HEK293 (cell line): ENCODE measurements around the gene C2CD3.

Experiments used
- PRDM10 ChIP-seq: fragments of 450-650 bp; formaldehyde crosslinking; IDR thresholded peaks from 2 replicates; pipeline ENCODE4 v1.5.1; 2016; ENCODE audit warnings: missing biosample characterization, missing genetic modification characterization
- TSHZ1 ChIP-seq: fragments of 450-650 bp; formaldehyde crosslinking; IDR thresholded peaks from 2 replicates; pipeline ENCODE4 v1.5.1; 2016; ENCODE audit warnings: missing biosample characterization, missing genetic modification characterization, borderline replicate concordance
- ZFP3 ChIP-seq: fragments of 450-650 bp; formaldehyde crosslinking; IDR thresholded peaks from 2 replicates; pipeline ENCODE4 v1.5.1; 2016; ENCODE audit warnings: low read depth, missing biosample characterization, missing genetic modification characterization
- ZNF473 ChIP-seq: fragments of 450-650 bp; formaldehyde crosslinking; IDR thresholded peaks from 2 replicates; pipeline ENCODE4 v1.5.1; 2017; ENCODE audit warnings: missing biosample characterization, missing genetic modification characterization
- ZNF600 ChIP-seq: fragments of 450-650 bp; formaldehyde crosslinking; IDR thresholded peaks from 2 replicates; pipeline ENCODE4 v1.5.1; 2016; ENCODE audit warnings: missing biosample characterization, missing genetic modification characterization
- TF ChIP-seq, protein P1 (sequence below): fragments of 450-650 bp; formaldehyde crosslinking; IDR thresholded peaks from 2 replicates; pipeline ENCODE4 v1.5.1; 2016; ENCODE audit warnings: missing biosample characterization, missing genetic modification characterization

- TF ChIP-seq ZFP3 (tag by site-specific recombination) (no peak), ZNF600 (tag by site-specific recombination) (no peak), TSHZ1 (tag by site-specific recombination) (no peak), PRDM10 (no peak), ZNF473 (tag by site-specific recombination) (no peak)
- TF ChIP-seq, protein P1, sequence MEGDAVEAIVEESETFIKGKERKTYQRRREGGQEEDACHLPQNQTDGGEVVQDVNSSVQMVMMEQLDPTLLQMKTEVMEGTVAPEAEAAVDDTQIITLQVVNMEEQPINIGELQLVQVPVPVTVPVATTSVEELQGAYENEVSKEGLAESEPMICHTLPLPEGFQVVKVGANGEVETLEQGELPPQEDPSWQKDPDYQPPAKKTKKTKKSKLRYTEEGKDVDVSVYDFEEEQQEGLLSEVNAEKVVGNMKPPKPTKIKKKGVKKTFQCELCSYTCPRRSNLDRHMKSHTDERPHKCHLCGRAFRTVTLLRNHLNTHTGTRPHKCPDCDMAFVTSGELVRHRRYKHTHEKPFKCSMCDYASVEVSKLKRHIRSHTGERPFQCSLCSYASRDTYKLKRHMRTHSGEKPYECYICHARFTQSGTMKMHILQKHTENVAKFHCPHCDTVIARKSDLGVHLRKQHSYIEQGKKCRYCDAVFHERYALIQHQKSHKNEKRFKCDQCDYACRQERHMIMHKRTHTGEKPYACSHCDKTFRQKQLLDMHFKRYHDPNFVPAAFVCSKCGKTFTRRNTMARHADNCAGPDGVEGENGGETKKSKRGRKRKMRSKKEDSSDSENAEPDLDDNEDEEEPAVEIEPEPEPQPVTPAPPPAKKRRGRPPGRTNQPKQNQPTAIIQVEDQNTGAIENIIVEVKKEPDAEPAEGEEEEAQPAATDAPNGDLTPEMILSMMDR = no peak
Observed at GRCh38 chr11:74162681-74163467, 7.9 kb downstream of the C2CD3 start.
